H1 (cell line): ENCODE data around the gene TRIP13. TPM values are rescaled to one million over a fixed set of nuclear protein-coding genes. Genes with fewer than 3 reads are reported as not detected.

Experiments used
- CTCF ChIA-PET: fragments of 300-600 bp; sonication (Branson Sonifier 250); formaldehyde crosslinking; loops from one replicate; lab custom pipeline; 2021; ENCODE audit not compliant: partially characterized antibody; lab: Charles Lee
- POLR2A ChIA-PET: fragments of 300-600 bp; sonication (Branson Sonifier 250); formaldehyde crosslinking; loops from one replicate; lab custom pipeline; 2021; ENCODE audit warnings: inconsistent platforms; ENCODE audit not compliant: partially characterized antibody; lab: Charles Lee
- DNase-seq, 2 experiments: peaks; one replicate each; pipeline versions ENCODE4 v3.0.0 to v3.0.0-alpha.2; 2010 to 2022; ENCODE audit warnings: low spot score in 2 of 2, low read depth in 1 of 2, mixed read lengths in 1 of 2
- FAIRE-seq: peaks from 2 replicates; lab custom pipeline; 2011; peaks lifted over from hg19 to GRCh38; lab: Jason Lieb, UNC
- H2AFZ ChIP-seq: 2 replicates; pipeline ENCODE4 v1.8.1; 2012; ENCODE audit warnings: low read length, inconsistent platforms
- H2AK5ac ChIP-seq: 2 replicates; pipeline ENCODE4 v1.6.1; 2013; ENCODE audit warnings: low read depth, low read length
- H2BK120ac ChIP-seq: replicated peaks from 2 replicates; pipeline ENCODE3; 2013; ENCODE audit warnings: low read depth, low read length, inconsistent platforms
- H2BK12ac ChIP-seq: 2 replicates; pipeline ENCODE4 v1.6.1; 2013; ENCODE audit warnings: low read depth, low read length
- H2BK15ac ChIP-seq: 2 replicates; pipeline ENCODE4 v1.6.1; 2013; ENCODE audit warnings: low read length
- H2BK20ac ChIP-seq: 2 replicates; pipeline ENCODE4 v1.6.1; 2013; ENCODE audit warnings: low read length
- H2BK5ac ChIP-seq: 2 replicates; pipeline ENCODE4 v1.6.1; 2013; ENCODE audit warnings: low read depth, low read length
- H3K14ac ChIP-seq: 2 replicates; pipeline ENCODE4 v1.6.1; 2013; ENCODE audit warnings: inconsistent platforms; ENCODE audit not compliant: insufficient read length
- H3K18ac ChIP-seq: 2 replicates; pipeline ENCODE4 v1.6.1; 2013; ENCODE audit warnings: low read length; ENCODE audit errors: extremely low read depth
- H3K23ac ChIP-seq: 2 replicates; pipeline ENCODE4 v1.6.1; 2013; ENCODE audit warnings: inconsistent platforms; ENCODE audit not compliant: insufficient read length
- H3K23me2 ChIP-seq: 2 replicates; pipeline ENCODE4 v1.6.1; 2013; ENCODE audit warnings: low read depth, low read length
- H3K27ac ChIP-seq: 2 replicates; pipeline ENCODE4 v1.6.1; 2011; ENCODE audit warnings: low read depth, low read length, inconsistent platforms
- H3K27me3 ChIP-seq, 4 experiments: replicated peaks in 1 of 4; 1 replicate in 1 of 4; 2 replicates in 3 of 4; pipeline versions ENCODE4 v1.6.1 to v1.8.1; 2011 to 2013; ENCODE audit warnings: low read length in 3 of 4, mild to moderate bottlenecking in 3 of 4, inconsistent platforms in 2 of 4, mixed read lengths in 2 of 4, moderate library complexity in 1 of 4; ENCODE audit not compliant: control insufficient read depth in 3 of 4, insufficient read depth in 3 of 4; ENCODE audit errors: extremely low read depth in 1 of 4
- H3K36me3 ChIP-seq, 4 experiments: 2 replicates each; pipeline versions ENCODE4 v1.6.1 to v1.8.1; 2011 to 2013; ENCODE audit warnings: mild to moderate bottlenecking in 4 of 4, low read length in 3 of 4, moderate library complexity in 2 of 4, control low read depth in 1 of 4, inconsistent platforms in 1 of 4; ENCODE audit not compliant: insufficient read depth in 4 of 4, control insufficient read depth in 2 of 4
- H3K4ac ChIP-seq: replicated peaks from 2 replicates; pipeline ENCODE3; 2013; ENCODE audit warnings: low read length, low read depth, mixed read lengths, inconsistent platforms; ENCODE audit not compliant: insufficient read length
- H3K4me1 ChIP-seq, 4 experiments: replicated peaks in 1 of 4; 1 replicate in 1 of 4; 2 replicates in 3 of 4; pipeline versions ENCODE4 v1.6.1 to v1.8.1; 2011 to 2013; ENCODE audit warnings: low read length in 3 of 4, inconsistent platforms in 2 of 4, mixed read lengths in 1 of 4; ENCODE audit not compliant: insufficient read depth in 4 of 4, control insufficient read depth in 3 of 4
- H3K4me2 ChIP-seq, 2 experiments: 2 replicates each; pipeline versions ENCODE4 v1.6.1 to v1.8.1; 2011 to 2013; ENCODE audit warnings: low read depth in 2 of 2, low read length in 2 of 2, control low read depth in 1 of 2, inconsistent platforms in 1 of 2, mild to moderate bottlenecking in 1 of 2; ENCODE audit not compliant: insufficient read depth in 1 of 2
- H3K4me3 ChIP-seq, 4 experiments: fragments of 200-600, 300-600 bp in 1 of 4; sonication (generic), shearing (Covaris generic), sonication (Bioruptor Twin) in 1 of 4; 2 replicates each; pipeline versions ENCODE4 v1.5.1 to v1.8.1; 2011 to 2016; ENCODE audit warnings: low read length in 4 of 4, low read depth in 3 of 4, control low read depth in 2 of 4, inconsistent platforms in 2 of 4, mild to moderate bottlenecking in 2 of 4, mixed read lengths in 1 of 4, moderate library complexity in 1 of 4; ENCODE audit not compliant: insufficient read depth in 2 of 4; ENCODE audit errors: extremely low read depth in 1 of 4
- H3K56ac ChIP-seq: replicated peaks from 2 replicates; pipeline ENCODE3; 2013; ENCODE audit warnings: low read depth, mild to moderate bottlenecking, mixed read lengths, low read length, inconsistent platforms; ENCODE audit not compliant: insufficient read length
- H3K79me1 ChIP-seq: 2 replicates; pipeline ENCODE4 v1.6.1; 2013; ENCODE audit warnings: low read depth, low read length, control low read depth
- H3K79me2 ChIP-seq, 2 experiments: 2 replicates each; pipeline versions ENCODE4 v1.6.1 to v1.8.1; 2012 to 2013; ENCODE audit warnings: low read length in 2 of 2, mild to moderate bottlenecking in 2 of 2, inconsistent platforms in 1 of 2; ENCODE audit not compliant: insufficient read depth in 2 of 2, control insufficient read depth in 1 of 2
- H3K9ac ChIP-seq, 4 experiments: replicated peaks in 1 of 4; 1 replicate in 1 of 4; 2 replicates in 3 of 4; pipeline versions ENCODE4 v1.6.1 to v1.8.1; 2011 to 2013; ENCODE audit warnings: low read depth in 3 of 4, low read length in 3 of 4, control low read depth in 2 of 4, mild to moderate bottlenecking in 2 of 4, moderate library complexity in 2 of 4, inconsistent platforms in 1 of 4; ENCODE audit errors: extremely low read depth in 1 of 4
- H3K9me3 ChIP-seq, 2 experiments: 2 replicates each; pipeline versions ENCODE4 v1.6.1 to v1.8.1; 2012 to 2013; ENCODE audit warnings: mild to moderate bottlenecking in 2 of 2, moderate library complexity in 2 of 2, control low read depth in 1 of 2, inconsistent platforms in 1 of 2, low read depth in 1 of 2, low read length in 1 of 2, mixed read lengths in 1 of 2; ENCODE audit not compliant: insufficient read depth in 2 of 2
- H4K20me1 ChIP-seq, 2 experiments: replicated peaks in 1 of 2; 2 replicates each; pipeline versions ENCODE3 to v1.8.1; 2011 to 2013; ENCODE audit warnings: inconsistent platforms in 2 of 2, low read length in 2 of 2, mild to moderate bottlenecking in 1 of 2; ENCODE audit not compliant: insufficient read depth in 2 of 2, control insufficient read depth in 1 of 2
- H4K5ac ChIP-seq: 2 replicates; pipeline ENCODE4 v1.6.1; 2013; ENCODE audit warnings: low read length, low read depth, mixed read lengths, inconsistent platforms; ENCODE audit not compliant: insufficient read length
- H4K8ac ChIP-seq: 2 replicates; pipeline ENCODE4 v1.8.0; 2013; ENCODE audit warnings: mild to moderate bottlenecking, moderate library complexity, low read length, inconsistent platforms; ENCODE audit not compliant: insufficient read depth; ENCODE audit errors: extremely low read depth
- H4K91ac ChIP-seq: replicated peaks from 2 replicates; pipeline ENCODE3; 2013; ENCODE audit warnings: low read length, mixed read lengths, inconsistent platforms; ENCODE audit not compliant: insufficient read length
- WGBS, 2 experiments: shearing (Covaris generic) in 1 of 2; methylation state at CpG; one replicate each; pipeline versions ENCODE4 v1.1.6 to v1.1.7; 2013 to 2015; ENCODE audit warnings: low lambda C conversion rate in 2 of 2, mixed read lengths in 2 of 2, inconsistent platforms in 1 of 2, low coverage in 1 of 2, missing lambda C conversion rate in 1 of 2; ENCODE audit not compliant: insufficient replicate concordance in 2 of 2, insufficient coverage in 1 of 2, insufficient read length in 1 of 2; ENCODE audit errors: extremely low coverage in 1 of 2, missing lambda C conversion rate in 1 of 2; 5-methylcytosine and 5-hydroxymethylcytosine counted together
- polyA plus RNA-seq, 7 experiments: library from polyadenylated mRNA; depleted of rRNA in 3 of 7; stranded (reverse) in 5 of 7; unstranded in 2 of 7; fragments of >200 nt in 5 of 7; fragments of 200-250 nt in 2 of 7; gene quantifications; 1 replicate in 5 of 7; 2 replicates in 1 of 7; 4 replicates in 1 of 7; pipeline versions ENCODE4 v1.2.1 to v1.2.3, GENCODE V29; 2011 to 2013; ENCODE audit warnings: missing spikeins in 2 of 7, mixed read lengths in 2 of 7
- total RNA-seq: library from RNA; stranded (reverse); fragmentation: NEBNext Ultra II Directional; extraction: Animal tissue kit (Norgen Biotek cat#: 25700); gene quantifications from 2 replicates; pipeline ENCODE4 v1.2.1, GENCODE V29; 2021

TRIP13 gene
- total and polyA plus RNA-seq, 2 of the 8 experiments (the other 6 are each of a cell fraction or from before 2014, with no cell fraction given): 20.0 to 39.2 TPM

GRCh38 chr5:961002-961710 lies 68.5 kb downstream of the TRIP13 start:
- Histone ChIP-seq H3K4ac (no peak overlapping the region), H3K79me1 (no peaks in the 10 kb centered on the region), H2BK5ac (no peak overlapping the region), H4K5ac (no peak overlapping the region), H3K27me3 (no peaks in the 10 kb centered on the region), H3K27ac (no peak overlapping the region), H4K8ac (peak overlapping the region; percentile 71; the same call in 1 of the 2 replicates), H2AFZ (no peak overlapping the region), H2BK12ac (no peak overlapping the region), H3K23ac (no peak overlapping the region), H3K4me2 (no peak overlapping the region), H3K9ac (no peak overlapping the region; a peak in 1 of 7 replicates), H3K9me3 (no peaks in the 10 kb centered on the region), H3K56ac (no peak overlapping the region), H4K91ac (peak overlapping the region; percentile 74), H3K23me2 (no peaks in the 10 kb centered on the region), H3K36me3 (no peaks in the 10 kb centered on the region), H2BK15ac (no peak overlapping the region), H2BK20ac (no peak overlapping the region), H3K79me2 (no peaks in the 10 kb centered on the region), H3K14ac (no peak overlapping the region), H2BK120ac (no peak overlapping the region), H3K4me1 (no peaks in the 10 kb centered on the region), H3K4me3 (no peak overlapping the region), H2AK5ac (no peak overlapping the region), H4K20me1 (no peaks in the 10 kb centered on the region), H3K18ac (no peak overlapping the region)
- WGBS, 2 experiments: 93% methylated on average over 24 of the region's 27 CpGs; no CpG with 5 or more reads in 1 of the 2 experiments
- CTCF ChIA-PET: interaction anchor here (1.9 kb wide), 1 partner anchor 21 kb away, joined by 6 read pairs; no protein-coding TSS in a partner anchor
- POLR2A ChIA-PET: no interaction called here
- no peak for DNase-seq
- no peak for FAIRE-seq
